Omental fat pad (tissue), 4 donors: Measurements from ENCODE around the gene SHISA5. TPM values are rescaled to one million over a fixed set of nuclear protein-coding genes. Genes with fewer than 3 reads are reported as not detected.

Experiments
- ATAC-seq: fragments of 150-250 bp; one replicate; pipeline ENCODE4 v1.9.1; 2016; ENCODE audit warnings: mild to moderate bottlenecking, moderate library complexity; ENCODE audit not compliant: low FRiP score
- DNase-seq: peaks from one replicate; pipeline ENCODE4 v3.0.0-alpha.2; 2019; ENCODE audit warnings: low spot score
- total RNA-seq, 4 donors: library from RNA; depleted of rRNA; stranded (reverse); fragments of >200 nt; gene quantifications; one replicate each; pipeline ENCODE4 v1.1.0, GENCODE V29; 2016
- TF ChIP-seq, protein P1 (sequence below), 3 donors: fragments of 450-650 bp; IDR thresholded peaks; one replicate each; pipeline ENCODE4 v1.5.1; 2016 to 2017; ENCODE audit warnings: antibody characterized with exemption in 3 of 3, mild to moderate bottlenecking in 3 of 3, moderate library complexity in 2 of 3

Gene SHISA5
- total RNA-seq, 4 donors from 2014 or later: 99.5 to 120 (median 118) TPM

DNA sequence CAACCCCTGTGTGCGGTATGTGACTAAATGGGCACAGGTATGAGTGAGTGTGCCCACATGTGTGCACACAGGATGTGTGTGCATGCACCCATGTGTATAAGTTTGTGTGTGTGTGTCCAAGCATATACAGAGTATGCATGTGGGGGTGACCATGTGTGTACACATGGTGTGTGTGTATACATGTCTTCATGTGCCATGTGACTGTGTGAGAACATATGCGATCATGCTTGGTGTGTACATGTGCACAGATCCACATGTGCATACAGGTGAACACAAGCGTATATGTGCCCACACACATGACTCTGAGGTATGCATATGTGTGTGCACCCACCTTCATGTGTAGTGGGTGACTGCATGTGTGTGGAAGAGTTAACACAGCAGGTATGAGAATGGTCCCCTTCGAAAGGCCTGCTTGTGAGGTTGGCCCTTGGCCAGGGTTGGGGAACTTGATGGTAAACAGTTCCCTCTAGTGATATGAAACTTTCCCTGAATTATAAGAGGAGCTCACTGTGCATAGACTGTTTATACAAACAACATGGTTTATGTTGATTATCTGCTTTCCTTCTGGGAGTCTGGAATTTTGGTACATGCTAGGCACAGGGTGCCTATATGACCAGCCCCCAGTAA lies 42.3 kb upstream of the SHISA5 start:
- TF ChIP-seq, protein P1, sequence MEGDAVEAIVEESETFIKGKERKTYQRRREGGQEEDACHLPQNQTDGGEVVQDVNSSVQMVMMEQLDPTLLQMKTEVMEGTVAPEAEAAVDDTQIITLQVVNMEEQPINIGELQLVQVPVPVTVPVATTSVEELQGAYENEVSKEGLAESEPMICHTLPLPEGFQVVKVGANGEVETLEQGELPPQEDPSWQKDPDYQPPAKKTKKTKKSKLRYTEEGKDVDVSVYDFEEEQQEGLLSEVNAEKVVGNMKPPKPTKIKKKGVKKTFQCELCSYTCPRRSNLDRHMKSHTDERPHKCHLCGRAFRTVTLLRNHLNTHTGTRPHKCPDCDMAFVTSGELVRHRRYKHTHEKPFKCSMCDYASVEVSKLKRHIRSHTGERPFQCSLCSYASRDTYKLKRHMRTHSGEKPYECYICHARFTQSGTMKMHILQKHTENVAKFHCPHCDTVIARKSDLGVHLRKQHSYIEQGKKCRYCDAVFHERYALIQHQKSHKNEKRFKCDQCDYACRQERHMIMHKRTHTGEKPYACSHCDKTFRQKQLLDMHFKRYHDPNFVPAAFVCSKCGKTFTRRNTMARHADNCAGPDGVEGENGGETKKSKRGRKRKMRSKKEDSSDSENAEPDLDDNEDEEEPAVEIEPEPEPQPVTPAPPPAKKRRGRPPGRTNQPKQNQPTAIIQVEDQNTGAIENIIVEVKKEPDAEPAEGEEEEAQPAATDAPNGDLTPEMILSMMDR (IDR thresholded peaks at IDR 0.05): no peak
- ATAC-seq (no peak), DNase-seq (no peak)

GRCh38 chr3:48544141-48544540 lies 40.2 kb upstream of the SHISA5 start:
- TF ChIP-seq, protein P1 (IDR thresholded peaks at IDR 0.05): no peak
- no peak for ATAC-seq
- DNase-seq: no peak

- DNase-seq: no peak
- ATAC-seq: no peak
- TF ChIP-seq, protein P1 (IDR thresholded peaks at IDR 0.05): no peak
Measured at GRCh38 chr3:48543271-48543866, 39.4 kb upstream of the SHISA5 start.

DNA sequence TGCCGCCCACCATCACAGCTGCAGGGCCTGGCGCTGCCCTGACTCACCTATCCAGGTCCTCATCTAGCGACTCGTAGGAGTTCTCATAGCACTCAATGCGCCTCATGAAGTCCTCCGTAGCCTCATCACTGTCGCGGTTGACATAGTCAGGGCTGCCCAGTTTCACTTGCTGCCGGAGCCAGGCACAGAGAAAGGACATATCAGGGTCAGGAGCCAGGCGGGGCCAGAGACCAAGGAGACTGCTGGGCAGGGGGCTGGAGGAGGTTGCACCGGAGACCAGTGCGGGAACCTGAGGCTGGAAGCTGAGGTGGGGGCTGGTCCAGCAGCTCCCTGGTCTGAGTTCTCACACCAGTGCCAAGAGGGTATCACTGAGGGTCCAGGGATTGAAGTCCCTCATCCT lies 34.5 kb upstream of the SHISA5 start:
- TF ChIP-seq, protein P1 (IDR thresholded peaks at IDR 0.05): no peak
- ATAC-seq: no peak
- DNase-seq: no peak

- ATAC-seq (no peak), DNase-seq (no peak)
- TF ChIP-seq, protein P1 (IDR thresholded peaks at IDR 0.05): no peak
Measured at GRCh38 chr3:48536785-48537184, 32.8 kb upstream of the SHISA5 start.

DNA sequence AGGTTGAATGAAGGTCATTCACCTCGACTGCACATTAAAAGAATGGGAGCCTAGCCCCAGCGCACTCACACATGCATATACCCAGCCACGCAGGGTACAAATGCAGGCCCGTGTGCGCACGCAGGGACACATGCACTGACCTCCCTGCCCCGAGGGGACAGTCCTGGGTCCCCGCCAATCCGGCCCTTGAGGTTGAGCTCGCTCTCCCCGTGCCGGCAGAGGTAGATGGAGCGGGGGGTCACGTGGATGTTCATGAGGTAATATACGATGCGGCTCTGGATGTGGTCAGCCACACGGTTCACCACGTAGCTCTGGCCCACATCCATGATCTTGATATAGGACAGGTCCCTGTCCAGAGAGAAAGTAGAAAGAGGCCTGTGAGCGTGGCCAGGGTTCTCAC lies 32.1 kb upstream of the SHISA5 start:
- ATAC-seq (no peak), DNase-seq (no peak)
- TF ChIP-seq, protein P1 (IDR thresholded peaks at IDR 0.05): no peak

GRCh38 chr3:48535578-48535977 lies 31.6 kb upstream of the SHISA5 start:
- DNase-seq (no peak), ATAC-seq (no peak)
- TF ChIP-seq, protein P1 (IDR thresholded peaks at IDR 0.05): no peak
